Muscle of leg (tissue), 11 donors: ENCODE results near the gene CYBB. TPM values are rescaled to one million over a fixed set of nuclear protein-coding genes. Genes with fewer than 3 reads are reported as not detected.
A peak's percentile ranks its signal among the peaks of the same experiment; 100 is the strongest.

ENCODE experiments used
- DNase-seq: peaks from one replicate; pipeline ENCODE4 v3.0.0; 2013
- H3K27ac ChIP-seq: one replicate; pipeline ENCODE4 v1.5.1; 2013; ENCODE audit warnings: mild to moderate bottlenecking, low read length, control low read depth
- H3K27me3 ChIP-seq: one replicate; pipeline ENCODE4 v1.6.1; 2013; ENCODE audit warnings: low read length; ENCODE audit not compliant: control insufficient read depth, insufficient read depth
- H3K36me3 ChIP-seq: one replicate; pipeline ENCODE4 v1.6.1; 2013; ENCODE audit warnings: low read length; ENCODE audit not compliant: control insufficient read depth, insufficient read depth
- H3K4me1 ChIP-seq: one replicate; pipeline ENCODE4 v1.6.1; 2013; ENCODE audit warnings: low read length; ENCODE audit not compliant: control insufficient read depth, insufficient read depth
- H3K4me3 ChIP-seq: one replicate; pipeline ENCODE4 v1.5.1; 2013; ENCODE audit warnings: low read length, control low read depth
- H3K9me3 ChIP-seq: replicated peaks from 2 replicates; pipeline ENCODE4 v1.6.1; 2013; ENCODE audit warnings: low read depth, low read length; ENCODE audit not compliant: control insufficient read depth
- WGBS: methylation state at CpG from one replicate; pipeline ENCODE4 v1.1.5; 2013; ENCODE audit warnings: missing lambda C conversion rate; ENCODE audit not compliant: insufficient coverage; 5-methylcytosine and 5-hydroxymethylcytosine counted together
- polyA plus RNA-seq, 8 donors: library from polyadenylated mRNA; unstranded; fragments of 120-200 nt; gene quantifications; one replicate each; pipeline versions ENCODE4 v1.2.1 to v1.2.3, GENCODE V29; 2013; ENCODE audit warnings: inconsistent platforms in 1 of 8, low replicate concordance in 1 of 8; ENCODE audit not compliant: insufficient read length in 8 of 8, insufficient read depth in 1 of 8
- total RNA-seq: library from RNA; stranded (reverse); fragments of 120-200 nt; gene quantifications from one replicate; pipeline ENCODE4 v1.2.4, GENCODE V29; 2013

CYBB gene
- total and polyA plus RNA-seq, 9 donors, result 11.8 to 26.9 (median 20.0) TPM

- H3K27ac ChIP-seq, result no peak overlapping the region
- 20% methylated on average over 1 of the region's 3 CpGs for WGBS
- peak; percentile 40 for DNase-seq
Observed at GRCh38 chrX:37825215-37825842, 45.5 kb downstream of the CYBB start.

GRCh38 chrX:37829721-37830120 lies 49.9 kb downstream of the CYBB start:
- no peak for DNase-seq
- WGBS, result no CpG with 5 or more reads among the region's 1 CpG
- H3K4me3 ChIP-seq, result no peak overlapping the region

More at GRCh38 chrX:37825215-37825842, 45.5 kb downstream of the CYBB start:
- Histone ChIP-seq H3K27me3 (peaks cover 7% of the 10 kb centered on the region), H3K4me3 (no peak overlapping the region), H3K9me3 (no peaks in the 10 kb centered on the region), H3K4me1 (no peaks in the 10 kb centered on the region), H3K36me3 (no peaks in the 10 kb centered on the region)

GRCh38 chrX:37830371-37830770 lies 50.5 kb downstream of the CYBB start:
- H3K9me3 ChIP-seq, result no peaks in the 10 kb centered on the region
- H3K36me3 ChIP-seq, result no peaks in the 10 kb centered on the region
- H3K27me3 ChIP-seq, result peaks cover 4% of the 10 kb centered on the region
- H3K4me1 ChIP-seq, result no peaks in the 10 kb centered on the region
- H3K27ac ChIP-seq, result no peak overlapping the region
- no CpG with 5 or more reads among the region's 1 CpG for WGBS
- DNase-seq, result no peak
- no peak overlapping the region for H3K4me3 ChIP-seq

More at GRCh38 chrX:37829721-37830120, 49.9 kb downstream of the CYBB start:
- H3K9me3 ChIP-seq, result no peaks in the 10 kb centered on the region
- peaks cover 4% of the 10 kb centered on the region for H3K27me3 ChIP-seq
- H3K4me1 ChIP-seq, result no peaks in the 10 kb centered on the region
- no peaks in the 10 kb centered on the region for H3K36me3 ChIP-seq
- no peak overlapping the region for H3K27ac ChIP-seq

- Histone ChIP-seq H3K27me3 (no peaks in the 10 kb centered on the region), H3K27ac (no peak overlapping the region), H3K36me3 (no peaks in the 10 kb centered on the region), H3K9me3 (no peaks in the 10 kb centered on the region), H3K4me1 (no peaks in the 10 kb centered on the region), H3K4me3 (no peak overlapping the region)
- DNase-seq, result no peak
- 57% methylated on average over 3 of the region's 4 CpGs for WGBS
Observed at GRCh38 chrX:37834937-37835336, 55.1 kb downstream of the CYBB start.

- Histone ChIP-seq H3K4me1 (no peaks in the 10 kb centered on the region), H3K27ac (no peak overlapping the region), H3K4me3 (no peak overlapping the region), H3K27me3 (no peaks in the 10 kb centered on the region), H3K9me3 (no peaks in the 10 kb centered on the region), H3K36me3 (no peaks in the 10 kb centered on the region)
- no CpG with 5 or more reads among the region's 3 CpGs for WGBS
- no peak for DNase-seq
Observed at GRCh38 chrX:37840931-37841330, 61.1 kb downstream of the CYBB start.

GRCh38 chrX:37844622-37845021 lies 64.8 kb downstream of the CYBB start:
- no peak overlapping the region for H3K27ac ChIP-seq

DNA sequence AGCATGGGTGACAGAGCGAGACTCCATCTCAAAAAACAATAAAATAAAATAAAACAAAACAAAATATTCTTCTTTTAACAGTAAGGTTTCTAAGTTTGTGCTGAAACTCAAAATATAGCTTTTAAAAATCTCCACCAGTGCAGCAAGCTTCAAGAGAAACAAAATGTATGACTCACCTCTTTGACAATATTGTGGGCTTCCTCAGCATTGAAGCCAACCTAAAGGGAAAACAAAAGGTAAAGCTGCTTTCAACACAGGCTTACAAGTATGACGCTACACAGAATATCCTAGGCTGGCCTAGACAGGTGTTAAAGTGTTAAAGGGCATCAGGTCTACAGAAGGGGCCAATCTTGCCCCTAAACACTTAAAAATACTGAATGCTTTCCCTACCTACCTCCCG lies 66.3 kb downstream of the CYBB start:
- peaks cover 5% of the 10 kb centered on the region for H3K27me3 ChIP-seq
- H3K36me3 ChIP-seq, result no peaks in the 10 kb centered on the region
- no CpG with 5 or more reads among the region's 3 CpGs for WGBS
- H3K9me3 ChIP-seq, result no peaks in the 10 kb centered on the region
- H3K4me1 ChIP-seq, result no peaks in the 10 kb centered on the region
- H3K27ac ChIP-seq, result no peak overlapping the region
- no peak for DNase-seq
- H3K4me3 ChIP-seq, result no peak overlapping the region

More at GRCh38 chrX:37844622-37845021, 64.8 kb downstream of the CYBB start:
- no peak overlapping the region for H3K4me3 ChIP-seq
- H3K4me1 ChIP-seq, result no peaks in the 10 kb centered on the region
- no peaks in the 10 kb centered on the region for H3K36me3 ChIP-seq
- DNase-seq, result no peak
- no peaks in the 10 kb centered on the region for H3K27me3 ChIP-seq
- no peaks in the 10 kb centered on the region for H3K9me3 ChIP-seq

- WGBS, result 60% methylated on average over 1 of the region's 1 CpG
- H3K9me3 ChIP-seq, result no peaks in the 10 kb centered on the region
- peak overlapping the region; percentile 64 for H3K4me3 ChIP-seq
- no peaks in the 10 kb centered on the region for H3K36me3 ChIP-seq
- DNase-seq, result no peak
- H3K27me3 ChIP-seq, result peaks cover 6% of the 10 kb centered on the region
- no peaks in the 10 kb centered on the region for H3K4me1 ChIP-seq
- no peak overlapping the region for H3K27ac ChIP-seq
Observed at GRCh38 chrX:37846558-37846933, 66.7 kb downstream of the CYBB start.

DNA sequence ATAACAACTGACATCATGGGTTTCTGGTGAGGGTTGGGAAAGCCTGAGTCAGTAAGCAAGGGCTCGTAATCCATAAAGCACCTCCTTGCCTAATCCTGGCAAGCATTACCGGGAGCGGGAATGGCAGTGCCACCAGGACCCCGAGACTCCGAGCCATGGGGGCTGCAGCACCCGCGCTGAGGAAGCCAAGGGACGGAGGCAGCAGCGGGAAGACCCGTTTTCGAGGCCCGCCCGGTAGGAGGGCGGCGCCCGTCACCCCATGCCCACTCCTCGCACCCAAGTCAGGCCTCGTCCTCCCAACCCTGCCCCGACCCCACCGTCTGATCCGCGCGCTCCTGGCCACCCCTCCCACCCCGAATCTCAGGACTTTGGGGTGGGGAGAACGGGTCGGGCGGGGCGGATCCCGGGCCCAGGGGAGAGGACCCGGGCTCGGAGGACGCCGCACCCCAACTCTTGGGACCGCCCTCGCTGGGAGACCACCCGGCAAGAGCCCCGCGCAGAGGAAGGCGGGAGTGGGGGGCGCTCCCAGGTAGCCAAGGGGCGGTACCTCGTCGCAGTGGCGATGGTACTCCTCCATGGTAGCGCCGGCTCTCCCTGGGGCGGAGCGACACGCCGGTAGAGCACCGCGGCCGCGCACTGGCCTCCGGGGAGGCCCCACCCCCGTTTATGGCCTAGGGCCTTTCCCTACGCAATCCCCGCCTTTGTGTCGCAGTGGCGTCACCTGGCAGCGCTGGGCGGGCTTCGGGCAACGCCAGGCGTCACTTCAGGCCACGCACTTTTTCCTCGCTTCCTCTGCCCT lies 67.3 kb downstream of the CYBB start, which contains the start of gene DYNLT3:
DYNLT3 (minus strand) TSS at position 638 of the 799 bp plus-strand sequence; CDS start at position 577, 61 bp downstream.
- H3K4me1 ChIP-seq, result no peaks in the 10 kb centered on the region
- H3K4me3 ChIP-seq, result peak within 1 kb of the TSS; percentile 64
- H3K27me3 ChIP-seq, result peaks cover 6% of the 10 kb centered on the region
- peak within 1 kb of the TSS; percentile 60 for H3K27ac ChIP-seq
- DNase-seq, result peak; percentile 73
- H3K36me3 ChIP-seq, result no peaks in the 10 kb centered on the region
- WGBS, result 32% methylated on average over 59 of the region's 67 CpGs
- H3K9me3 ChIP-seq, result no peaks in the 10 kb centered on the region

- Histone ChIP-seq H3K4me3 (peak overlapping the region; percentile 64), H3K36me3 (no peaks in the 10 kb centered on the region), H3K27me3 (peaks cover 6% of the 10 kb centered on the region), H3K9me3 (no peaks in the 10 kb centered on the region), H3K4me1 (no peaks in the 10 kb centered on the region), H3K27ac (peak overlapping the region; percentile 15)
- 20% methylated on average over 1 of the region's 5 CpGs for WGBS
- no peak for DNase-seq
Observed at GRCh38 chrX:37847733-37848197, 67.9 kb downstream of the CYBB start.
